Progenitor cell of endocrine pancreas (in vitro differentiated cells): ENCODE data around the gene MGRN1. TPM values are rescaled to one million over a fixed set of nuclear protein-coding genes. Genes with fewer than 3 reads are reported as not detected.
A peak's percentile ranks its signal among the peaks of the same experiment; 100 is the strongest.

ENCODE experiments used
- DNase-seq: peaks from one replicate; pipeline ENCODE4 v3.0.0; 2021; ENCODE audit warnings: low spot score; ENCODE audit not compliant: unreplicated experiment
- H3K27ac Mint-ChIP-seq: 2 replicates; pipeline ENCODE4 v1.8.0; 2021; ENCODE audit warnings: mild to moderate bottlenecking, moderate library complexity, mixed read lengths
- H3K27me3 Mint-ChIP-seq: 2 replicates; pipeline ENCODE4 v1.8.0; 2021; ENCODE audit warnings: mixed read lengths
- H3K36me3 Mint-ChIP-seq: 2 replicates; pipeline ENCODE4 v1.8.0; 2022; ENCODE audit warnings: mixed read lengths; ENCODE audit not compliant: insufficient read depth
- H3K4me1 Mint-ChIP-seq: 2 replicates; pipeline ENCODE4 v1.8.0; 2021; ENCODE audit warnings: low read depth, mixed read lengths
- H3K4me3 Mint-ChIP-seq: 2 replicates; pipeline ENCODE4 v1.8.0; 2021; ENCODE audit warnings: low read depth, mild to moderate bottlenecking, moderate library complexity, mixed read lengths
- H3K9me3 Mint-ChIP-seq: 2 replicates; pipeline ENCODE4 v1.8.0; 2021; ENCODE audit warnings: low read depth, mixed read lengths
- total RNA-seq: library from RNA; stranded (reverse); gene quantifications from 2 replicates; pipeline ENCODE4 v1.2.1, GENCODE V29; 2021
- TF ChIP-seq, protein P1 (sequence below): fragments of 200-600 bp; sonication (generic); IDR thresholded peaks from one replicate; pipeline ENCODE4 v1.5.0; 2021; ENCODE audit warnings: antibody characterized with exemption, mild to moderate bottlenecking; ENCODE audit not compliant: unreplicated experiment

The MGRN1 gene
- total RNA-seq, 1 donor from 2014 or later, result 104 TPM

GRCh38 chr16:4682084-4682591 lies 57.5 kb downstream of the MGRN1 start:
- no peak overlapping the region for H3K27ac Mint-ChIP-seq
- H3K4me3 Mint-ChIP-seq, result no peak overlapping the region
- peaks cover 3% of the 10 kb centered on the region for H3K36me3 Mint-ChIP-seq
- H3K27me3 Mint-ChIP-seq, result no peaks in the 10 kb centered on the region
- no peaks in the 10 kb centered on the region for H3K9me3 Mint-ChIP-seq
- DNase-seq, result no peak
- TF ChIP-seq, protein P1, sequence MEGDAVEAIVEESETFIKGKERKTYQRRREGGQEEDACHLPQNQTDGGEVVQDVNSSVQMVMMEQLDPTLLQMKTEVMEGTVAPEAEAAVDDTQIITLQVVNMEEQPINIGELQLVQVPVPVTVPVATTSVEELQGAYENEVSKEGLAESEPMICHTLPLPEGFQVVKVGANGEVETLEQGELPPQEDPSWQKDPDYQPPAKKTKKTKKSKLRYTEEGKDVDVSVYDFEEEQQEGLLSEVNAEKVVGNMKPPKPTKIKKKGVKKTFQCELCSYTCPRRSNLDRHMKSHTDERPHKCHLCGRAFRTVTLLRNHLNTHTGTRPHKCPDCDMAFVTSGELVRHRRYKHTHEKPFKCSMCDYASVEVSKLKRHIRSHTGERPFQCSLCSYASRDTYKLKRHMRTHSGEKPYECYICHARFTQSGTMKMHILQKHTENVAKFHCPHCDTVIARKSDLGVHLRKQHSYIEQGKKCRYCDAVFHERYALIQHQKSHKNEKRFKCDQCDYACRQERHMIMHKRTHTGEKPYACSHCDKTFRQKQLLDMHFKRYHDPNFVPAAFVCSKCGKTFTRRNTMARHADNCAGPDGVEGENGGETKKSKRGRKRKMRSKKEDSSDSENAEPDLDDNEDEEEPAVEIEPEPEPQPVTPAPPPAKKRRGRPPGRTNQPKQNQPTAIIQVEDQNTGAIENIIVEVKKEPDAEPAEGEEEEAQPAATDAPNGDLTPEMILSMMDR, result no peak
- no peaks in the 10 kb centered on the region for H3K4me1 Mint-ChIP-seq

- H3K27me3 Mint-ChIP-seq, result no peaks in the 10 kb centered on the region
- TF ChIP-seq, protein P1, result peak; percentile 42
- H3K4me3 Mint-ChIP-seq, result no peak overlapping the region
- no peaks in the 10 kb centered on the region for H3K4me1 Mint-ChIP-seq
- peak; percentile 30 for DNase-seq
- H3K36me3 Mint-ChIP-seq, result peaks cover 4% of the 10 kb centered on the region
- no peaks in the 10 kb centered on the region for H3K9me3 Mint-ChIP-seq
- H3K27ac Mint-ChIP-seq, result no peak overlapping the region
These were observed 58.1 kb downstream of the MGRN1 start for GRCh38 chr16:4682616-4683254.

GRCh38 chr16:4683255-4684057 lies 58.8 kb downstream of the MGRN1 start:
- H3K27ac Mint-ChIP-seq, result no peak overlapping the region
- H3K27me3 Mint-ChIP-seq, result no peaks in the 10 kb centered on the region
- no peaks in the 10 kb centered on the region for H3K4me1 Mint-ChIP-seq
- DNase-seq, result no peak
- no peak overlapping the region for H3K4me3 Mint-ChIP-seq
- H3K36me3 Mint-ChIP-seq, result peaks cover 4% of the 10 kb centered on the region
- H3K9me3 Mint-ChIP-seq, result no peaks in the 10 kb centered on the region
- TF ChIP-seq, protein P1, result no peak

DNA sequence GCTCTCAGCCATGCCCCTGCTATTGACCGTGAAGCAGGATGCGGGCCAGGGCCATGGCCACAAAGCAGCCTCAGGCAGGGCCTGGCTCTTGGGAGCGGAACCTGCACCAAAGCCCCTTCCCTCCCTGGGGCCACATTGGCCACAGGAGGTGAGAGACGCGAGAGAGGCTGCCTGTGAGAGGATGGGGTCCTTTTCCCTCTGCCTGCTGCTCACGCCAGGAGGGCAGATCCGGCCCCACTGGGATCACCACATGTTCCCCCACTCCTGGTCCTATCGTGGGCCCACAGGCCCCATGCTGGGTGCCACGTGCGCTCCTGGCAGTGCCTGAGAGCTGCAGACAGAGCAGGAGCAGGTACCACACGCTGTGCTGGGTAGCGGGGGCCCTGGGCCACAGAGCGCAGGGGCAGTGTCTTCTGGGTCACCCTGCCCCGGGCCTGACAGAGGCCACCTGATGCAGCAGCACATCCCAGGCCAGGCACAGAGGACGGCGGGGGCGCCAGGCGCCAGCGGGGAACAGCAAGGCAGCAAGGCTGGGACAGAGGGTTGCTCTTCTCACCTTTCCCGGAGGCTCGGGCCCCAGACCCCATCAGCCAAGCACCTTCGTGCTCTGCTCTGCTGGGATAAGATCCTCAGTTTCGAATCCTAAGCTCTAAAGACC lies 59.6 kb downstream of the MGRN1 start:
- no peaks in the 10 kb centered on the region for H3K9me3 Mint-ChIP-seq
- H3K4me1 Mint-ChIP-seq, result no peaks in the 10 kb centered on the region
- H3K27me3 Mint-ChIP-seq, result no peaks in the 10 kb centered on the region
- TF ChIP-seq, protein P1, result no peak
- peaks cover 4% of the 10 kb centered on the region for H3K36me3 Mint-ChIP-seq
- no peak overlapping the region for H3K27ac Mint-ChIP-seq
- no peak overlapping the region for H3K4me3 Mint-ChIP-seq
- DNase-seq, result no peak

- H3K36me3 Mint-ChIP-seq, result peaks cover 4% of the 10 kb centered on the region
- H3K27me3 Mint-ChIP-seq, result no peaks in the 10 kb centered on the region
- H3K27ac Mint-ChIP-seq, result peak overlapping the region; percentile 86
- TF ChIP-seq, protein P1, result no peak
- DNase-seq, result no peak
- H3K9me3 Mint-ChIP-seq, result no peaks in the 10 kb centered on the region
- no peaks in the 10 kb centered on the region for H3K4me1 Mint-ChIP-seq
- no peak overlapping the region for H3K4me3 Mint-ChIP-seq
These were observed 60.1 kb downstream of the MGRN1 start for GRCh38 chr16:4684763-4685162.
